ENCODE data around the gene APOBEC3H.

DNA sequence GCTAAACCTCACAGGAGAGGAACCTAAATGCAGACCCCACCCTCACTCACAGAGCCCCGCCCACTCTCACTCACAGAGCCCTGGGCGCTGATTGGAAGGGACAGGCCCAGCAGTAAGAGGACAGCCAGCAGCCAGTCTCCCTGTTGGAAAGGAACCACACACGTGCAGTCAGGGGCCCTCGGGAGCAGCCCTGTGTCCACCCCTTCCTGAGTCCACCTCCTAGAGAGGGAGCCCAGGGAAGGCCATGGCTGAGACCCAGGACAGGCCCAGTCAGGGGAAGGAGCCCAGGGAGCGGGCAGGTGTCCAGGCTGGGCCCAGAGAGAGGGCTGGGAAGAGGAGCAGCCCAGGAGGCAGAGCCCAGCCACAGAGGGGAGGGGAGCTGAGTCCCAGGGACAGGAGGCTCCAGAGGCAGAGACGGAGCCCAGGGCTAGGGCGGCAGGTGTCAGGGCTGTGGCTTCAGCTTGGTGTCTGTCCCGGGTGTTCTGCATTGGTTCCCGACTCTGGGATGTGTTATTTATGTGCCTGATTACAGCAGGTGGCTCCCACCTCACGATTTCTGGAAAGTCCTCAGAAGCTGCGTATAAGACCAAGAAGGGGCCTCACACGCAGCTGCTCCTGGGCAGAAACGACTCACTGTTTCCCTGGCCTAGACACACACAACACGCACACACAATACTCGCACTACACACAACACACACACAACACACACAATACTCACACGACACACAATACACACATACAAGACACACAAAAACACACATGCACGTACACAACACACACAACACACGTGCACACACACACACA lies 9.0 kb upstream of the APOBEC3H start:
- TF ChIP-seq POLR2A (IDR thresholded peaks at IDR 0.05) = no peak
- TF ChIP-seq, protein P1, sequence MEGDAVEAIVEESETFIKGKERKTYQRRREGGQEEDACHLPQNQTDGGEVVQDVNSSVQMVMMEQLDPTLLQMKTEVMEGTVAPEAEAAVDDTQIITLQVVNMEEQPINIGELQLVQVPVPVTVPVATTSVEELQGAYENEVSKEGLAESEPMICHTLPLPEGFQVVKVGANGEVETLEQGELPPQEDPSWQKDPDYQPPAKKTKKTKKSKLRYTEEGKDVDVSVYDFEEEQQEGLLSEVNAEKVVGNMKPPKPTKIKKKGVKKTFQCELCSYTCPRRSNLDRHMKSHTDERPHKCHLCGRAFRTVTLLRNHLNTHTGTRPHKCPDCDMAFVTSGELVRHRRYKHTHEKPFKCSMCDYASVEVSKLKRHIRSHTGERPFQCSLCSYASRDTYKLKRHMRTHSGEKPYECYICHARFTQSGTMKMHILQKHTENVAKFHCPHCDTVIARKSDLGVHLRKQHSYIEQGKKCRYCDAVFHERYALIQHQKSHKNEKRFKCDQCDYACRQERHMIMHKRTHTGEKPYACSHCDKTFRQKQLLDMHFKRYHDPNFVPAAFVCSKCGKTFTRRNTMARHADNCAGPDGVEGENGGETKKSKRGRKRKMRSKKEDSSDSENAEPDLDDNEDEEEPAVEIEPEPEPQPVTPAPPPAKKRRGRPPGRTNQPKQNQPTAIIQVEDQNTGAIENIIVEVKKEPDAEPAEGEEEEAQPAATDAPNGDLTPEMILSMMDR (IDR thresholded peaks at IDR 0.05) = no peak

Measured in thyroid gland (tissue), 4 donors.